ENCODE data around the gene HOXB4.

GRCh38 chr17:48537316-48537715 lies 40.8 kb downstream of the HOXB4 start:
- no peak for TF ChIP-seq FOXP1 (CRISPR knock-in tag; IDR thresholded peaks at IDR 0.05; ENCODE audit: borderline replicate concordance)
- no peak for TF ChIP-seq GRHL2 (CRISPR knock-in tag; IDR thresholded peaks at IDR 0.05; ENCODE audit: insufficient replicate concordance, severe bottlenecking)
- no peak for TF ChIP-seq KAT7 (CRISPR knock-in tag; IDR thresholded peaks at IDR 0.05; ENCODE audit: borderline replicate concordance)
- no peak for TF ChIP-seq USF2 (CRISPR knock-in tag; IDR thresholded peaks at IDR 0.05)
- no peak for TF ChIP-seq NFE2L1 (CRISPR knock-in tag; IDR thresholded peaks at IDR 0.05)
- no peak for TF ChIP-seq NR2C2 (CRISPR knock-in tag; IDR thresholded peaks at IDR 0.05)
- no peak for TF ChIP-seq SMAD3 (CRISPR knock-in tag; IDR thresholded peaks at IDR 0.05; ENCODE audit: borderline replicate concordance)
- TF ChIP-seq ZNF671 (CRISPR knock-in tag; IDR thresholded peaks at IDR 0.05) = no peak
- no peak for TF ChIP-seq TEAD4 (CRISPR knock-in tag; IDR thresholded peaks at IDR 0.05)
- TF ChIP-seq RORB (CRISPR knock-in tag; IDR thresholded peaks at IDR 0.05) = no peak
- TF ChIP-seq CTCF (IDR thresholded peaks at IDR 0.05) = no peak
- no peak for TF ChIP-seq ETV6 (CRISPR knock-in tag; IDR thresholded peaks at IDR 0.05)
- TF ChIP-seq ATF2 (CRISPR knock-in tag; IDR thresholded peaks at IDR 0.05; ENCODE audit: borderline replicate concordance, low read depth) = no peak
- no peak for TF ChIP-seq FOXP4 (CRISPR knock-in tag; IDR thresholded peaks at IDR 0.05)
